HG02571 (cell line): ENCODE results near the gene NTN1.
"Not testable (repeated sequence)": the region's sequence is repeated elsewhere in the genome, so short reads cannot be mapped to it uniquely, and the experiment has no call there.

Experiments used
- ATAC-seq: cut with Tn5 transposase; IDR thresholded peaks from one replicate; pipeline ENCODE4 v1.9.1; 2021; ENCODE audit warnings: mild to moderate bottlenecking, moderate library complexity; ENCODE audit not compliant: unreplicated experiment

The NTN1 gene

GRCh38 chr17:9080296-9080914, 59.1 kb downstream of the NTN1 start:
- no peak for ATAC-seq

GRCh38 chr17:9080983-9081382, 59.7 kb downstream of the NTN1 start:
- no peak for ATAC-seq

GRCh38 chr17:9086577-9086976, 65.3 kb downstream of the NTN1 start:
- no peak for ATAC-seq

GRCh38 chr17:9087921-9088320, 66.6 kb downstream of the NTN1 start:
- no peak for ATAC-seq

DNA sequence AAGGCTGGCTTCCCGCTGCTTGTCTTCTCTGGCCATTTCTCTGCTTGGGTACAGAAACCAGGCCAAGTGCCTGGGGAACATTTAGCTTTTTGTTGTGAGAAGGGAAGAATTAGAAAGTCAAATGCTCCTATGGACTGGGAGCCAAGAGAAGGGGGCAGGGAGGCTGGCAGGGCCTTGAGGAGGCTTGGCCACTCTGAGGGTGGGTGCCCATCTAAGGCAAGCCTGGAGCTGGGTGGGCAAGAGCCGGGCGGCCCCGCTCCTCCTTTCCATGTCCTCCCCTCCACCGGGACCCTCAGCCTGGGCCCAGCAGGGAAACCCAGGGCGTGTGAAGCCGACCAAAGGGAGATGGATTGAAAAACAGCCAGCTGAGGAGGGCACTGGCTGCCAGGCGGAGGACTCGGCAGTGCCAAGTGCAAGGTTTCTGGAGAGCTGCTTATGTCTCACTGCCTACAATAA, 69.4 kb downstream of the NTN1 start:
- ATAC-seq, result no peak

GRCh38 chr17:9094193-9094592, 72.9 kb downstream of the NTN1 start:
- ATAC-seq, result no peak

GRCh38 chr17:9095390-9095789, 74.1 kb downstream of the NTN1 start:
- no peak for ATAC-seq

- no peak for ATAC-seq
Measured at GRCh38 chr17:9098242-9098825, 77.0 kb downstream of the NTN1 start.

DNA sequence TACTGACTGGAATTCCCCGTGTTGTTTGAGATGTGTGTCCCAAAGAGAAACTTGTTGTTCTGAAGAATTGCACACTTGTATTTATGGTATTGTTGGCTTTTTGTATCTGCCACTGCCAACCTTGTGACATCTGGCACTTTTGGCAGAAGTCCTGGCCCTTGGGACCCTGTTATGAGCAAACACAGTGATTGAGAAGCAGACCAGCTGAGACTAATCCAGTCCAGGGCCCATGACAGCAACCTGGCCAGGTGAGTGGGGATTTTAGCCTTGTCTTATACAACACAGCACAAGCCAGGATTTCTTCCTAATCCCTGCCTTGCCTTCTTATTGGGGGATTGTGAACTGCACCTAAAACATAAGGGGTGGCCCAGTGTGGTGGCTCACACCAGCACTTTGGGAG, 80.0 kb downstream of the NTN1 start:
- ATAC-seq, result no peak

GRCh38 chr17:9103193-9103592, 81.9 kb downstream of the NTN1 start:
- ATAC-seq, result not testable (repeated sequence)

- no peak for ATAC-seq
Measured at GRCh38 chr17:9104370-9105041, 83.2 kb downstream of the NTN1 start.

DNA sequence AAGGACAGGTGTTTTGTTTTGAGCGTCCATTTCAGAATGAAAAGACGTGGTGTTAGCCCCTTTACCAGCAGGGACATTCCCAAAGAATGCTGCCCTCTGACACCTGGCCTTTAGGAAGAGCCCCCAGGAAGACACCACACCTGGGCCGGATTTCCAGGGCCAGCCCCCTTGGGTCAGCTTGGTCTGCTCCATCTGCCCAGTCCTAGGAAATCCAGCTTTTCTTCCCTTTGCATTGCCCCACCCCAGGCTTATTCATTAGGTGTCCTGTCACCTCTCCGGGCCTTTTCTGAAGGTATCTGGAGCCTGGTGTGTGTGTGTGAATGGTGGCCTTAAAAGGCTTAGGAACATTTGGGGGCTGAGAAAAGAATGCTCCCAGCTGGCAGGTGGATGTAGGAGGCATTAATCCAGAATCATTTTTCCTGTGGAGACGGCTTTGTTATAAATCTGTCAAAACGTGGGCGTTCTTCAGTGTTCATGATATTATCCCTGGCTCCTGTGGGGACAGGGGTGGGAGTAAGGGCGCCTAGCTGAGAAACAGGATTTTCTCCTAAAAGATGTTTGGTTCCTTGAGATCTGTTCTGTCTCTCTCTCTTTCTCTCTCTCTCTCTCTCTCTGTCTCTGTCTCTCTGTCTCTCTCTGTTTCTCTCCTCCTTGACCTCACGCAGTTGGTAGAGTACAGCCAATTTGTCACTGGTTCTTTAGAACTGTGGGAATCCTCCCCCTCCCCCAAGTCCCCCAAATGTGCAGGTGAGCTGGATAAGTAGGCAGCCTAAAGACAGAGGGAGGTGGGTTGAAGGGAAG, 84.0 kb downstream of the NTN1 start:
- ATAC-seq, result no peak

DNA sequence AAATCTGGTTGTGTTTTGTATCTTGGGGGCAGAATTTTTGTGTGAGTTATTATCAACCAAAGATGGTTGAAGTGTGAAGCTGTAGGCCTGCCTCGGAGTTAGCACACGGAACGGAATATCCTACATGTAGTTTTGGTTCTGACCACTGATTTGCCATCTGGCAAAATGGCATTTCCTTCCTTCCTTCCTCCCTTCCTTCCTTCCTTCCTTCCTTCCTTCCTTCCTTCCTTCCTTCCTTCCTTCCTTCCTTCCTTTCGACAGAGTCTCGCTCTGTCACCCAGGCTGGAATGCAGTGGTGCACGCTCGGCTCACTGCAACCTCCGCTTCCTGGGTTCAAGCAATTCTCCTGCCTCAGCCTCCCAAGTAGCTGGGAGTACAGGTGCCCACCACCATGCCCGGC, 85.0 kb downstream of the NTN1 start:
- not testable (repeated sequence) for ATAC-seq

- ATAC-seq, result no peak
Measured at GRCh38 chr17:9107527-9107926, 86.2 kb downstream of the NTN1 start.

- no peak for ATAC-seq
Measured at GRCh38 chr17:9108146-9108545, 86.8 kb downstream of the NTN1 start.

DNA sequence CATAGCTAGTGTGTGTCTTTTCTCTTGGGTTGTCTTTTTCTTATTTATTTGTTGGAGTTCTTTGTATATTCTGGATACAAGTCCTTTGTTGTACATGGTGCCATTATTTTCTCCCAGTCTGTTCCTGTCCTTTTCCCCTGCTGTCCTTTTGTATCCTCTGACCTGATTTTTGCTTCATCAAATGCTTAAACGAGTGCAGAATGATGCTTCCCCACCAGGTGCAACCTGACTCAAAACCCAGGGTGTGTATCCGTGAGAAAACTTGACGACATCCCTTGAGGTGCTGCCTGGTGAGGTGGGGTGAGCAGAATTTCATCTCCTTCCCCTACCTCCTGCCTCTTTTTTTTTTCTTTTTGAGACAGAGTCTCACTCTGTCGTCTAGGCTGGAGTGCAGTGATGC, 88.6 kb downstream of the NTN1 start:
- ATAC-seq, result no peak

GRCh38 chr17:9110501-9110900, 89.2 kb downstream of the NTN1 start:
- ATAC-seq, result no peak

GRCh38 chr17:9115214-9116191, 94.2 kb downstream of the NTN1 start:
- no peak for ATAC-seq

- no peak for ATAC-seq
Measured at GRCh38 chr17:9116311-9116835, 95.1 kb downstream of the NTN1 start.
